22Rv1 (cell line): ENCODE measurements around the gene BAD.

Experiments
- CTCF ChIP-seq: fragments of 450-650 bp; IDR thresholded peaks from 2 replicates; pipeline ENCODE4 v1.5.1; 2017; ENCODE audit warnings: mild to moderate bottlenecking
- ZFX ChIP-seq: fragments of 450-650 bp; IDR thresholded peaks from 2 replicates; pipeline ENCODE4 v1.6.1; 2017; ENCODE audit warnings: antibody characterized with exemption, borderline replicate concordance

GRCh38 chr11:64275031-64275800 lies 9.2 kb downstream of the BAD start:
- TF ChIP-seq CTCF (no peak), ZFX (no peak)
